Measurements from ENCODE around the gene EPHA8. TPM values are rescaled to one million over a fixed set of nuclear protein-coding genes. Genes with fewer than 3 reads are reported as not detected.

EPHA8 gene
- total and polyA plus RNA-seq, 2 donors from 2014 or later: 0.09 TPM; not detected in 1

- H3K4me1 ChIP-seq (ENCODE audit: control insufficient read depth in 2 of 3, insufficient read depth in 2 of 3, low read depth in 1 of 3, low read length in 3 of 3): no peaks in the 10 kb centered on the region
- intact Hi-C loops (cut with DNase I): no loop called here
- no peak for TF ChIP-seq CTCF (IDR thresholded peaks at IDR 0.05; ENCODE audit: borderline replicate concordance, extremely low read depth, insufficient read depth)
- peaks cover 0 to under 1% (median 0%) of the 10 kb centered on the region in 3 donors for H3K9me3 ChIP-seq (ENCODE audit: control insufficient read depth in 2 of 3, insufficient read depth in 1 of 3, low read length in 3 of 3)
- H3K9ac ChIP-seq (ENCODE audit: low read length in 3 of 3): no peak overlapping the region
- no peak overlapping the region for H3K4me3 ChIP-seq (ENCODE audit: low read length in 3 of 3)
- FAIRE-seq (no peak), DNase-seq (no peak)
- no peaks in the 10 kb centered on the region for H3K27me3 ChIP-seq (ENCODE audit: control insufficient read depth, insufficient read depth, low read length)
- H3K36me3 ChIP-seq (ENCODE audit: control insufficient read depth in 2 of 3, insufficient read depth in 3 of 3, low read length in 3 of 3): no peaks in the 10 kb centered on the region
- no peak overlapping the region for H3K27ac ChIP-seq (ENCODE audit: low read depth in 2 of 2, low read length in 2 of 2)
These were observed 20.8 kb downstream of the EPHA8 start for GRCh38 chr1:22584001-22584562.

- intact Hi-C loops (cut with DNase I): no loop called here
These were observed 21.7 kb downstream of the EPHA8 start for GRCh38 chr1:22584970-22585369.

GRCh38 chr1:22585471-22585870 lies 22.2 kb downstream of the EPHA8 start:
- no peaks in the 10 kb centered on the region for H3K27me3 ChIP-seq (ENCODE audit: control insufficient read depth, insufficient read depth, low read length)

More at GRCh38 chr1:22584970-22585369, 21.7 kb downstream of the EPHA8 start:
- no peaks in the 10 kb centered on the region for H3K27me3 ChIP-seq (ENCODE audit: control insufficient read depth, insufficient read depth, low read length)
- H3K27ac ChIP-seq (ENCODE audit: low read depth in 2 of 2, low read length in 2 of 2): no peak overlapping the region
- H3K9me3 ChIP-seq (ENCODE audit: control insufficient read depth in 2 of 3, insufficient read depth in 1 of 3, low read length in 3 of 3): no peaks in the 10 kb centered on the region
- H3K4me3 ChIP-seq (ENCODE audit: low read length in 3 of 3): no peak overlapping the region
- DNase-seq: no peak
- no peak for TF ChIP-seq CTCF (IDR thresholded peaks at IDR 0.05; ENCODE audit: borderline replicate concordance, extremely low read depth, insufficient read depth)
- no peak overlapping the region for H3K9ac ChIP-seq (ENCODE audit: low read length in 3 of 3)
- FAIRE-seq: no peak
- no peaks in the 10 kb centered on the region for H3K4me1 ChIP-seq (ENCODE audit: control insufficient read depth in 2 of 3, insufficient read depth in 2 of 3, low read depth in 1 of 3, low read length in 3 of 3)
- H3K36me3 ChIP-seq (ENCODE audit: control insufficient read depth in 2 of 3, insufficient read depth in 3 of 3, low read length in 3 of 3): no peaks in the 10 kb centered on the region

More at GRCh38 chr1:22585471-22585870, 22.2 kb downstream of the EPHA8 start:
- Histone ChIP-seq H3K4me1 (ENCODE audit: control insufficient read depth in 2 of 3, insufficient read depth in 2 of 3, low read depth in 1 of 3, low read length in 3 of 3) (no peaks in the 10 kb centered on the region), H3K36me3 (ENCODE audit: control insufficient read depth in 2 of 3, insufficient read depth in 3 of 3, low read length in 3 of 3) (no peaks in the 10 kb centered on the region), H3K9me3 (ENCODE audit: control insufficient read depth in 2 of 3, insufficient read depth in 1 of 3, low read length in 3 of 3) (no peaks in the 10 kb centered on the region), H3K4me3 (ENCODE audit: low read length in 3 of 3) (no peak overlapping the region), H3K27ac (ENCODE audit: low read depth in 2 of 2, low read length in 2 of 2) (no peak overlapping the region), H3K9ac (ENCODE audit: low read length in 3 of 3) (no peak overlapping the region)
- TF ChIP-seq CTCF (IDR thresholded peaks at IDR 0.05; ENCODE audit: borderline replicate concordance, extremely low read depth, insufficient read depth): no peak
- FAIRE-seq: no peak
- intact Hi-C loops (cut with DNase I): no loop called here
- DNase-seq: no peak
